ENCODE results near the gene DNAH5. TPM values are rescaled to one million over a fixed set of nuclear protein-coding genes. Genes with fewer than 3 reads are reported as not detected.

DNAH5 gene
- total and polyA plus RNA-seq, 2 donors (not counting 3 experiments of a cell fraction or from before 2014, with no cell fraction given), result 0.23 to 1.7 TPM

- DNase-seq (ENCODE audit: low read depth, low spot score) (no peak), FAIRE-seq (no peak)
- H4K20me1 ChIP-seq (replicated peaks; ENCODE audit: control insufficient read depth, extremely low read depth, insufficient read depth, low read length), result no peaks in the 10 kb centered on the region
- intact Hi-C loops (cut with micrococcal nuclease) (no loop called here), dilution Hi-C loops (cut with MboI; ENCODE audit: extremely low pct_ligation_motif_present, low sequenced_read_pairs) (no loop called here)
- no TSS peak for BruUV-seq (replicated peaks)
- no peaks in the 10 kb centered on the region for H3K36me3 ChIP-seq (ENCODE audit: control insufficient read depth in 2 of 2, extremely low read depth in 1 of 2, insufficient read depth in 2 of 2, low read length in 2 of 2)
- no peak overlapping the region for H3K27ac ChIP-seq (ENCODE audit: insufficient read depth, low read depth, low read length)
- H3K4me3 ChIP-seq (replicated peaks in 1 of 3; ENCODE audit: insufficient read depth in 1 of 3, low read depth in 1 of 3, low read length in 3 of 3), result no peak overlapping the region
- CTCF ChIA-PET, result no interaction called here
- POLR2A ChIA-PET, result no interaction called here
- H3K9me3 ChIP-seq (replicated peaks; ENCODE audit: control insufficient read depth, insufficient read depth, low read length), result no peaks in the 10 kb centered on the region
- no peak overlapping the region for H2AFZ ChIP-seq (ENCODE audit: low read depth, low read length)
- no peaks in the 10 kb centered on the region for H3K27me3 ChIP-seq (ENCODE audit: control insufficient read depth in 2 of 2, insufficient read depth in 2 of 2, low read length in 2 of 2)
- H3K9ac ChIP-seq (replicated peaks; ENCODE audit: extremely low read depth, insufficient read depth, low read length), result no peak overlapping the region
- no peaks in the 10 kb centered on the region for H3K79me2 ChIP-seq (ENCODE audit: control insufficient read depth, insufficient read depth, low read length)
- TF ChIP-seq FOS (IDR thresholded peaks at IDR 0.05; ENCODE audit: borderline replicate concordance, insufficient read depth, low read length), result no peak
- no peak for TF ChIP-seq EZH2 (IDR thresholded peaks at IDR 0.05; ENCODE audit: borderline replicate concordance, low read depth, low read length, severe bottlenecking)
- no peak for TF ChIP-seq POLR2A (IDR thresholded peaks at IDR 0.05; ENCODE audit: low read depth, low read length)
- TF ChIP-seq MYC (IDR thresholded peaks at IDR 0.05; ENCODE audit: low read depth, low read length), result no peak
- no peak for TF ChIP-seq POLR2AphosphoS5 (IDR thresholded peaks at IDR 0.05; ENCODE audit: insufficient read depth, low read depth, low read length)
- TF ChIP-seq GATA2 (IDR thresholded peaks at IDR 0.05; ENCODE audit: insufficient read depth, insufficient read length, low read depth, low read length), result no peak
- no peak for TF ChIP-seq JUN (IDR thresholded peaks at IDR 0.05; ENCODE audit: borderline replicate concordance, insufficient read depth, insufficient read length, low read depth)
- TF ChIP-seq, protein P1, sequence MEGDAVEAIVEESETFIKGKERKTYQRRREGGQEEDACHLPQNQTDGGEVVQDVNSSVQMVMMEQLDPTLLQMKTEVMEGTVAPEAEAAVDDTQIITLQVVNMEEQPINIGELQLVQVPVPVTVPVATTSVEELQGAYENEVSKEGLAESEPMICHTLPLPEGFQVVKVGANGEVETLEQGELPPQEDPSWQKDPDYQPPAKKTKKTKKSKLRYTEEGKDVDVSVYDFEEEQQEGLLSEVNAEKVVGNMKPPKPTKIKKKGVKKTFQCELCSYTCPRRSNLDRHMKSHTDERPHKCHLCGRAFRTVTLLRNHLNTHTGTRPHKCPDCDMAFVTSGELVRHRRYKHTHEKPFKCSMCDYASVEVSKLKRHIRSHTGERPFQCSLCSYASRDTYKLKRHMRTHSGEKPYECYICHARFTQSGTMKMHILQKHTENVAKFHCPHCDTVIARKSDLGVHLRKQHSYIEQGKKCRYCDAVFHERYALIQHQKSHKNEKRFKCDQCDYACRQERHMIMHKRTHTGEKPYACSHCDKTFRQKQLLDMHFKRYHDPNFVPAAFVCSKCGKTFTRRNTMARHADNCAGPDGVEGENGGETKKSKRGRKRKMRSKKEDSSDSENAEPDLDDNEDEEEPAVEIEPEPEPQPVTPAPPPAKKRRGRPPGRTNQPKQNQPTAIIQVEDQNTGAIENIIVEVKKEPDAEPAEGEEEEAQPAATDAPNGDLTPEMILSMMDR (IDR thresholded peaks at IDR 0.05; ENCODE audit: extremely low read depth in 1 of 2, insufficient read depth in 1 of 2, low read depth in 1 of 2, low read length in 2 of 2), result no peak
- TF ChIP-seq, protein P2, sequence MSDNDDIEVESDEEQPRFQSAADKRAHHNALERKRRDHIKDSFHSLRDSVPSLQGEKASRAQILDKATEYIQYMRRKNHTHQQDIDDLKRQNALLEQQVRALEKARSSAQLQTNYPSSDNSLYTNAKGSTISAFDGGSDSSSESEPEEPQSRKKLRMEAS (IDR thresholded peaks at IDR 0.05; ENCODE audit: insufficient read depth, insufficient read length), result no peak
- no peaks in the 10 kb centered on the region for H3K4me1 ChIP-seq (ENCODE audit: control insufficient read depth, extremely low read depth, insufficient read depth, low read length)
- H3K9me1 ChIP-seq (replicated peaks; ENCODE audit: control insufficient read depth, extremely low read depth, insufficient read depth, low read length), result no peaks in the 10 kb centered on the region
- no peak overlapping the region for H3K4me2 ChIP-seq (ENCODE audit: insufficient read depth, low read length)
Measured at GRCh38 chr5:13766236-13766635, 178.3 kb downstream of the DNAH5 start.

Measured in endothelial cell of umbilical vein (primary cell).